ENCODE results near the gene GPR141. TPM values are rescaled to one million over a fixed set of nuclear protein-coding genes. Genes with fewer than 3 reads are reported as not detected.

The GPR141 gene
- total and polyA plus RNA-seq, 2 donors (not counting 3 experiments of a cell fraction or from before 2014, with no cell fraction given), result not detected

- Histone ChIP-seq H3K9ac (replicated peaks; ENCODE audit: extremely low read depth, insufficient read depth, low read length) (no peak overlapping the region), H3K27ac (ENCODE audit: insufficient read depth, low read depth, low read length) (no peak overlapping the region), H4K20me1 (replicated peaks; ENCODE audit: control insufficient read depth, extremely low read depth, insufficient read depth, low read length) (no peaks in the 10 kb centered on the region), H2AFZ (ENCODE audit: low read depth, low read length) (no peak overlapping the region), H3K9me3 (replicated peaks; ENCODE audit: control insufficient read depth, insufficient read depth, low read length) (no peaks in the 10 kb centered on the region), H3K4me1 (ENCODE audit: control insufficient read depth, extremely low read depth, insufficient read depth, low read length) (no peaks in the 10 kb centered on the region), H3K27me3 (ENCODE audit: control insufficient read depth in 2 of 2, insufficient read depth in 2 of 2, low read length in 2 of 2) (no peaks in the 10 kb centered on the region), H3K4me2 (ENCODE audit: insufficient read depth, low read length) (no peak overlapping the region), H3K79me2 (ENCODE audit: control insufficient read depth, insufficient read depth, low read length) (no peaks in the 10 kb centered on the region), H3K4me3 (replicated peaks in 1 of 3; ENCODE audit: insufficient read depth in 1 of 3, low read depth in 1 of 3, low read length in 3 of 3) (no peak overlapping the region), H3K36me3 (ENCODE audit: control insufficient read depth in 2 of 2, extremely low read depth in 1 of 2, insufficient read depth in 2 of 2, low read length in 2 of 2) (no peaks in the 10 kb centered on the region), H3K9me1 (replicated peaks; ENCODE audit: control insufficient read depth, extremely low read depth, insufficient read depth, low read length) (no peaks in the 10 kb centered on the region)
- no TSS peak for BruUV-seq (replicated peaks)
- peak; percentile 5 for DNase-seq (ENCODE audit: low read depth, low spot score)
- ChIA-PET CTCF (no interaction called here), POLR2A (no interaction called here)
- FAIRE-seq, result no peak
- TF ChIP-seq MAX (IDR thresholded peaks at IDR 0.05; ENCODE audit: insufficient read depth, insufficient read length) (no peak), CTCF (IDR thresholded peaks at IDR 0.05; ENCODE audit: extremely low read depth in 1 of 2, insufficient read depth in 1 of 2, low read depth in 1 of 2, low read length in 2 of 2) (no peak), GATA2 (IDR thresholded peaks at IDR 0.05; ENCODE audit: insufficient read depth, insufficient read length, low read depth, low read length) (no peak), EZH2 (IDR thresholded peaks at IDR 0.05; ENCODE audit: borderline replicate concordance, low read depth, low read length, severe bottlenecking) (no peak), MYC (IDR thresholded peaks at IDR 0.05; ENCODE audit: low read depth, low read length) (no peak), FOS (IDR thresholded peaks at IDR 0.05; ENCODE audit: borderline replicate concordance, insufficient read depth, low read length) (no peak), JUN (IDR thresholded peaks at IDR 0.05; ENCODE audit: borderline replicate concordance, insufficient read depth, insufficient read length, low read depth) (no peak), POLR2AphosphoS5 (IDR thresholded peaks at IDR 0.05; ENCODE audit: insufficient read depth, low read depth, low read length) (no peak), POLR2A (IDR thresholded peaks at IDR 0.05; ENCODE audit: low read depth, low read length) (no peak)
- dilution Hi-C loops (cut with MboI; ENCODE audit: extremely low pct_ligation_motif_present, low sequenced_read_pairs) (no loop called here), intact Hi-C loops (cut with micrococcal nuclease) (no loop called here)
Measured at GRCh38 chr7:37643876-37644275, 39.7 kb upstream of the GPR141 start.
